Activated naive CD8-positive, alpha-beta T cell treated with anti-CD3 and anti-CD28 coated beads, Interleukin-2, amount 10 ng/mL, durations not matched to agents 7 days and 5 days (primary cell): ENCODE results near the gene CPNE9. TPM values are rescaled to one million over a fixed set of nuclear protein-coding genes. Genes with fewer than 3 reads are reported as not detected.
"Not testable (repeated sequence)": the region's sequence is repeated elsewhere in the genome, so short reads cannot be mapped to it uniquely, and the experiment has no call there.

Experiments
- ATAC-seq: fragments of 150-1000 bp; cut with Tn5 transposase; one replicate; pipeline ENCODE4 v1.10.0; 2021; ENCODE audit warnings: low read depth, moderate library complexity
- POLR2A ChIA-PET: fragments of 350-600 bp; sonication (Branson Sonifier 250); formaldehyde crosslinking; loops from one replicate; lab custom pipeline; 2021; ENCODE audit warnings: antibody characterized with exemption; lab: Charles Lee
- DNase-seq: peaks from one replicate; pipeline ENCODE4 v3.0.0; 2021
- H3K27ac Mint-ChIP-seq: one replicate; pipeline ENCODE4 v1.8.0; 2022; ENCODE audit warnings: mild to moderate bottlenecking, mixed read lengths
- H3K27me3 Mint-ChIP-seq: one replicate; pipeline ENCODE4 v1.8.0; 2022; ENCODE audit warnings: mild to moderate bottlenecking, moderate library complexity, mixed read lengths
- H3K36me3 Mint-ChIP-seq: one replicate; pipeline ENCODE4 v1.8.0; 2021; ENCODE audit warnings: mild to moderate bottlenecking, mixed read lengths
- H3K4me1 Mint-ChIP-seq: one replicate; pipeline ENCODE4 v1.8.0; 2021; ENCODE audit warnings: mixed read lengths
- H3K4me3 Mint-ChIP-seq: one replicate; pipeline ENCODE4 v1.8.0; 2022; ENCODE audit warnings: mild to moderate bottlenecking, moderate library complexity, mixed read lengths
- H3K9me3 Mint-ChIP-seq: one replicate; pipeline ENCODE4 v1.8.0; 2021; ENCODE audit warnings: mixed read lengths
- total RNA-seq, 2 experiments: library from RNA; stranded (reverse); gene quantifications; one replicate each; pipeline ENCODE4 v1.2.3, GENCODE V29; 2021

CPNE9 gene
- total RNA-seq, 2 experiments from 2014 or later = 1.1 TPM; not detected in 1

- Mint-ChIP-seq H3K4me1 (peaks cover 34% of the 10 kb centered on the region), H3K27me3 (no peaks in the 10 kb centered on the region), H3K36me3 (peaks cover 19% of the 10 kb centered on the region), H3K9me3 (no peaks in the 10 kb centered on the region), H3K27ac (no peak overlapping the region), H3K4me3 (peak overlapping the region; percentile 21)
- POLR2A ChIA-PET = interaction anchor here (1.0 to 4.6 kb wide), 7 partner anchors 13 to 119 kb away, joined by 4 to 32 read pairs (median 9); partner anchors contain the start of genes ARPC4, MTMR14, OGG1 and TADA3
- DNase-seq = no peak
- no peak for ATAC-seq
Measured at GRCh38 chr3:9768141-9768775, 64.6 kb downstream of the CPNE9 start.

GRCh38 chr3:9769012-9769411 lies 65.4 kb downstream of the CPNE9 start:
- no peak for DNase-seq
- Mint-ChIP-seq H3K36me3 (peaks cover 18% of the 10 kb centered on the region), H3K4me3 (peak overlapping the region; percentile 77), H3K9me3 (no peaks in the 10 kb centered on the region), H3K27me3 (no peaks in the 10 kb centered on the region), H3K27ac (peak overlapping the region; percentile 54), H3K4me1 (peaks cover 33% of the 10 kb centered on the region)
- POLR2A ChIA-PET = interaction anchor here (1.0 to 4.6 kb wide), 7 partner anchors 12 to 120 kb away, joined by 4 to 32 read pairs (median 9); partner anchors contain the start of genes ARPC4, MTMR14, OGG1 and TADA3
- ATAC-seq = no peak

- no peaks in the 10 kb centered on the region for H3K9me3 Mint-ChIP-seq
- peaks cover 17% of the 10 kb centered on the region for H3K36me3 Mint-ChIP-seq
- H3K4me3 Mint-ChIP-seq = peak within 1 kb of the TSS; percentile 77
- peak; percentile 96 for ATAC-seq
- peak within 1 kb of the TSS; percentile 67 for H3K27ac Mint-ChIP-seq
- no peaks in the 10 kb centered on the region for H3K27me3 Mint-ChIP-seq
- H3K4me1 Mint-ChIP-seq = peaks cover 33% of the 10 kb centered on the region
- POLR2A ChIA-PET = interaction anchor here (0.9 to 4.6 kb wide), 7 partner anchors 8 to 120 kb away, joined by 3 to 32 read pairs (median 9); partner anchors contain the start of genes ARPC4, MTMR14, OGG1 and TADA3
- peak; percentile 81 for DNase-seq
Measured at GRCh38 chr3:9769426-9770275, 66.0 kb downstream of the CPNE9 start, which contains the start of gene CAMK1. CAMK1 (minus strand) TSS chr3:9769947; CDS start chr3:9767749, 2,198 bp downstream.

- H3K4me1 Mint-ChIP-seq = peaks cover 33% of the 10 kb centered on the region
- peak overlapping the region; percentile 67 for H3K27ac Mint-ChIP-seq
- peak overlapping the region; percentile 71 for H3K4me3 Mint-ChIP-seq
- no peaks in the 10 kb centered on the region for H3K9me3 Mint-ChIP-seq
- peaks cover 18% of the 10 kb centered on the region for H3K36me3 Mint-ChIP-seq
- no peaks in the 10 kb centered on the region for H3K27me3 Mint-ChIP-seq
- DNase-seq (no peak), ATAC-seq (no peak)
- POLR2A ChIA-PET = interaction anchor here (0.9 to 4.6 kb wide), 7 partner anchors 8 to 121 kb away, joined by 3 to 32 read pairs (median 9); partner anchors contain the start of genes ARPC4, MTMR14, OGG1 and TADA3
Measured at GRCh38 chr3:9770276-9770812, 66.7 kb downstream of the CPNE9 start.

- H3K27ac Mint-ChIP-seq, H3K27me3 Mint-ChIP-seq, ATAC-seq, H3K9me3 Mint-ChIP-seq, DNase-seq: not testable (repeated sequence)
- H3K36me3 Mint-ChIP-seq = peaks cover 17% of the 10 kb centered on the region
- H3K4me3 Mint-ChIP-seq = peak overlapping the region; percentile 71
- POLR2A ChIA-PET = interaction anchor here (0.6 to 4.6 kb wide), 4 partner anchors 10 to 136 kb away, joined by 3 to 32 read pairs (median 10); partner anchors contain the start of genes ARPC4 and TADA3
- H3K4me1 Mint-ChIP-seq = peaks cover 35% of the 10 kb centered on the region
Measured at GRCh38 chr3:9771007-9771406, 67.4 kb downstream of the CPNE9 start.

- peak overlapping the region; percentile 21 for H3K27ac Mint-ChIP-seq
Measured at GRCh38 chr3:9776896-9777693, 73.5 kb downstream of the CPNE9 start.

GRCh38 chr3:9777694-9778021 lies 74.0 kb downstream of the CPNE9 start:
- H3K36me3 Mint-ChIP-seq = peaks cover 14% of the 10 kb centered on the region
- ATAC-seq (no peak), DNase-seq (no peak)
- peaks cover 59% of the 10 kb centered on the region for H3K4me1 Mint-ChIP-seq
- H3K27ac Mint-ChIP-seq = peak overlapping the region; percentile 21
- peaks cover 2% of the 10 kb centered on the region for H3K27me3 Mint-ChIP-seq
- H3K9me3 Mint-ChIP-seq = no peaks in the 10 kb centered on the region
- POLR2A ChIA-PET = interaction anchor here (0.7 to 6.8 kb wide), 3 partner anchors 8 to 47 kb away, joined by 3 to 47 read pairs (median 3); partner anchors contain the start of genes ARPC4, CAMK1 and TADA3
- H3K4me3 Mint-ChIP-seq = no peak overlapping the region

More at GRCh38 chr3:9776896-9777693, 73.5 kb downstream of the CPNE9 start:
- DNase-seq (no peak), ATAC-seq (no peak)
- peaks cover 55% of the 10 kb centered on the region for H3K4me1 Mint-ChIP-seq
- no peaks in the 10 kb centered on the region for H3K9me3 Mint-ChIP-seq
- H3K27me3 Mint-ChIP-seq = peaks cover 2% of the 10 kb centered on the region
- POLR2A ChIA-PET = interaction anchor here (0.7 to 6.8 kb wide), 4 partner anchors 7 to 46 kb away, joined by 3 to 47 read pairs (median 5); partner anchors contain the start of genes ARPC4, CAMK1 and TADA3
- no peak overlapping the region for H3K4me3 Mint-ChIP-seq
- peaks cover 9% of the 10 kb centered on the region for H3K36me3 Mint-ChIP-seq

GRCh38 chr3:9778143-9779074 lies 74.8 kb downstream of the CPNE9 start:
- peaks cover 18% of the 10 kb centered on the region for H3K36me3 Mint-ChIP-seq
- no peaks in the 10 kb centered on the region for H3K9me3 Mint-ChIP-seq
- H3K27ac Mint-ChIP-seq = peak overlapping the region; percentile 94
- H3K4me1 Mint-ChIP-seq = peaks cover 63% of the 10 kb centered on the region
- ATAC-seq (no peak), DNase-seq (no peak)
- H3K4me3 Mint-ChIP-seq = no peak overlapping the region
- H3K27me3 Mint-ChIP-seq = peaks cover 2% of the 10 kb centered on the region
- POLR2A ChIA-PET = interaction anchor here (0.7 to 6.8 kb wide), 3 partner anchors 9 to 47 kb away, joined by 3 to 47 read pairs (median 3); partner anchors contain the start of genes ARPC4, BRPF1, CAMK1 and TADA3

- H3K27ac Mint-ChIP-seq = peak overlapping the region; percentile 94
- peak overlapping the region; percentile 67 for H3K4me3 Mint-ChIP-seq
- peaks cover 63% of the 10 kb centered on the region for H3K4me1 Mint-ChIP-seq
- POLR2A ChIA-PET = interaction anchor here (1.8 to 6.8 kb wide), 3 partner anchors 9 to 48 kb away, joined by 7 to 47 read pairs (median 32); partner anchors contain the start of genes ARPC4, BRPF1, CAMK1 and TADA3
- H3K36me3 Mint-ChIP-seq = peaks cover 18% of the 10 kb centered on the region
- DNase-seq (no peak), ATAC-seq (no peak)
- H3K27me3 Mint-ChIP-seq = peaks cover 2% of the 10 kb centered on the region
- H3K9me3 Mint-ChIP-seq = no peaks in the 10 kb centered on the region
Measured at GRCh38 chr3:9779075-9779593, 75.5 kb downstream of the CPNE9 start.
